ENCODE results near the gene IFIT5.
A peak's percentile ranks its signal among the peaks of the same experiment; 100 is the strongest.
"Not testable (repeated sequence)": the region's sequence is repeated elsewhere in the genome, so short reads cannot be mapped to it uniquely, and the experiment has no call there.

Gene IFIT5

GRCh38 chr10:89414146-89414878 lies at the start of gene IFIT5:
Gene IFIT5 (plus strand): TSS chr10:89414568. CDS start chr10:89414799, 231 bp downstream.
- peak; percentile 90 for DNase-seq (ENCODE audit: low read depth, low spot score)

- DNase-seq (ENCODE audit: low read depth, low spot score): no peak
Observed at GRCh38 chr10:89367529-89367928, 46.8 kb upstream of the IFIT5 start.

- DNase-seq (ENCODE audit: low read depth, low spot score): no peak
Observed at GRCh38 chr10:89368129-89368528, 46.2 kb upstream of the IFIT5 start.

GRCh38 chr10:89369156-89370105 lies 44.9 kb upstream of the IFIT5 start:
- DNase-seq (ENCODE audit: low read depth, low spot score): no peak

GRCh38 chr10:89371079-89371478 lies 43.3 kb upstream of the IFIT5 start:
- DNase-seq (ENCODE audit: low read depth, low spot score): no peak

- DNase-seq (ENCODE audit: low read depth, low spot score): no peak
Observed at GRCh38 chr10:89371987-89372386, 42.4 kb upstream of the IFIT5 start.

GRCh38 chr10:89373916-89374711 lies 40.3 kb upstream of the IFIT5 start:
- no peak for DNase-seq (ENCODE audit: low read depth, low spot score)

- no peak for DNase-seq (ENCODE audit: low read depth, low spot score)
Observed at GRCh38 chr10:89374713-89375141, 39.6 kb upstream of the IFIT5 start.

GRCh38 chr10:89377705-89378637 lies 36.4 kb upstream of the IFIT5 start, which contains the start of gene IFIT1B:
Gene IFIT1B (plus strand): TSS chr10:89378056. CDS start chr10:89378136, 80 bp downstream.
- DNase-seq (ENCODE audit: low read depth, low spot score): peak; percentile 10

GRCh38 chr10:89379103-89379502 lies 35.3 kb upstream of the IFIT5 start:
- no peak for DNase-seq (ENCODE audit: low read depth, low spot score)

GRCh38 chr10:89382757-89383156 lies 31.6 kb upstream of the IFIT5 start:
- no peak for DNase-seq (ENCODE audit: low read depth, low spot score)

GRCh38 chr10:89384474-89385340 lies 29.7 kb upstream of the IFIT5 start:
- no peak for DNase-seq (ENCODE audit: low read depth, low spot score)

- DNase-seq (ENCODE audit: low read depth, low spot score): no peak
Observed at GRCh38 chr10:89388806-89389205, 25.6 kb upstream of the IFIT5 start.

GRCh38 chr10:89389254-89389653 lies 25.1 kb upstream of the IFIT5 start:
- no peak for DNase-seq (ENCODE audit: low read depth, low spot score)

GRCh38 chr10:89390476-89391225 lies 23.7 kb upstream of the IFIT5 start:
- DNase-seq (ENCODE audit: low read depth, low spot score): no peak

- DNase-seq (ENCODE audit: low read depth, low spot score): not testable (repeated sequence)
Observed at GRCh38 chr10:89391226-89391576, 23.2 kb upstream of the IFIT5 start.

GRCh38 chr10:89391907-89392756 lies 22.2 kb upstream of the IFIT5 start, which contains the start of gene IFIT1:
Gene IFIT1 (plus strand): TSS chr10:89392623. CDS start chr10:89392713, 90 bp downstream.
- DNase-seq (ENCODE audit: low read depth, low spot score): peak; percentile 56

- peak; percentile 41 for DNase-seq (ENCODE audit: low read depth, low spot score)
Observed at GRCh38 chr10:89392974-89393373, 21.4 kb upstream of the IFIT5 start.

All from ELF-1 (cell line).